Adrenal gland (tissue), 12 donors: ENCODE measurements around the gene LRIG1. TPM values are rescaled to one million over a fixed set of nuclear protein-coding genes. Genes with fewer than 3 reads are reported as not detected.

Experiments
- DNase-seq, 7 donors: peaks; one replicate each; pipeline ENCODE4 v3.0.0-alpha.2; 2019 to 2020
- H3K27ac ChIP-seq, 5 donors: fragments of 200-600 bp; sonication (generic) in 4 of 5; 1 replicate in 3 of 5; 2 replicates in 2 of 5; pipeline versions ENCODE4 v1.5.1 to v1.8.0; 2016 to 2020; ENCODE audit warnings: mild to moderate bottlenecking in 1 of 5
- H3K27me3 ChIP-seq: fragments of 200-600 bp; 2 replicates; pipeline ENCODE4 v1.8.0; 2021
- H3K36me3 ChIP-seq, 2 donors: fragments of 200-600 bp; replicated peaks in 1 of 2; 1 replicate in 1 of 2; 2 replicates in 1 of 2; pipeline versions ENCODE4 v1.5.1 to v1.8.0; 2018 to 2022
- H3K4me1 ChIP-seq, 2 donors: fragments of 200-600 bp; replicated peaks in 1 of 2; 1 replicate in 1 of 2; 2 replicates in 1 of 2; pipeline versions ENCODE4 v1.5.1 to v1.8.0; 2018 to 2021
- H3K4me3 ChIP-seq, 4 donors: fragments of 200-600 bp; sonication (generic) in 3 of 4; one replicate each; pipeline ENCODE4 v1.5.1; 2016 to 2018
- H3K9me3 ChIP-seq, 3 donors: fragments of 200-600 bp; sonication (generic) in 1 of 3; replicated peaks in 1 of 3; 1 replicate in 2 of 3; 2 replicates in 1 of 3; pipeline versions ENCODE4 v1.5.1 to v1.8.0; 2016 to 2021
- POLR2A ChIP-seq, 2 donors: fragments of 450-650 bp; IDR thresholded peaks; one replicate each; pipeline ENCODE4 v1.6.1; 2017; ENCODE audit warnings: antibody characterized with exemption in 2 of 2, mild to moderate bottlenecking in 2 of 2, moderate library complexity in 1 of 2
- WGBS, 4 donors: extraction: QIAGEN DNeasy Blood & Tissue Kit in 2 of 4; methylation state at CpG; one replicate each; pipeline versions ENCODE4 v1.1.5 to v1.1.7; 2013 to 2017; 5-methylcytosine and 5-hydroxymethylcytosine counted together
- intact Hi-C, 2 donors: fragments of 100-400 bp; cut with DNase I; formaldehyde crosslinking; loops; one replicate each; pipeline versions ENCODE4 v1.14.1 to v1.15.0; 2022 to 2023
- polyA plus RNA-seq, 3 donors: library from polyadenylated mRNA; stranded (reverse); fragments of 200-250 nt in 2 of 3; fragments of 350-450 nt in 1 of 3; fragmentation: Illumina TruSeq in 1 of 3; extraction: RNeasy Lipid Tissue Mini Kit (QIAGEN cat#74804) in 1 of 3; gene quantifications; one replicate each; pipeline ENCODE4 v1.2.3, GENCODE V29; 2013 to 2014
- total RNA-seq, 9 donors: library from RNA; depleted of rRNA in 4 of 9; stranded (reverse); fragments of >200 nt in 4 of 9; fragments of 120-200 nt in 1 of 9; fragmentation: NEBNext Ultra II Directional in 1 of 9; extraction: Animal tissue kit (Norgen Biotek cat#: 25700) in 1 of 9; gene quantifications; one replicate each; pipeline versions ENCODE4 v1.1.0 to v1.2.4, GENCODE V29; 2013 to 2023
- TF ChIP-seq, protein P1 (sequence below), 6 experiments: fragments of 450-650 bp in 4 of 6; fragments of 200-600 bp in 2 of 6; sonication (generic) in 1 of 6; IDR thresholded peaks; 1 replicate in 5 of 6; 2 replicates in 1 of 6; pipeline versions ENCODE4 v1.5.1 to v1.8.0; 2016 to 2021; ENCODE audit warnings: antibody characterized with exemption in 6 of 6, mild to moderate bottlenecking in 2 of 6, moderate library complexity in 1 of 6
- donor health status: healthy with polysubstance abuse.
- donor health status: Bipolar disorder and iron deficiency.
- donor health status: DM: yes; HTN: yes; CAD: no.
- donor health status: DM: no; HTN: no; CAD: no.
- donor health status: DM: no; HTN: no; CAD: no.
- donor health status: DM: yes; HTN: yes; CAD: no.

LRIG1 gene
- total and polyA plus RNA-seq, 12 donors, result 1.5 to 13.3 (median 4.7) TPM

DNA sequence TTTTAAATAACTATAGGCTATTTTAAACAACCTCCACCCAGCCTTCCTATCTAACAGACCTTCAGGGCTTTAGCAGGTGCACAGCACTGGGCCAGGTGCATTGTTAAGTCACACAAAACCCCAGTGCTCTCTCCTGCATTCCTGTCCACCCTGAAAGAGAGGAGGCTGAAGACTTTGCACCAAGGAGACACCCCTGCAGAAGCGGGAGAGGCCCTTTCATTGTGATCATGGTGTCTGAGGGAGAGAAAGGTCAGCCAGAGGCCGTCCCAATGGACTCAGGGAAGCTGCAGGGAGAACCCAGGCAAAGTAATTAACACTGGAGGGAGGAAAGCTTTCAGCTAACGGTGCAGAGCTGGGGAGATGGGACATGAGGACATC lies 5.2 kb downstream of the LRIG1 start:
- H3K4me3 ChIP-seq, result no peak overlapping the region
- no peak for DNase-seq
- intact Hi-C loops, result no loop called here
- no peak overlapping the region for H3K27ac ChIP-seq
- WGBS, 4 donors, result 77 to 93% (median 85%) methylated on average over 2 to 3 of the region's 3 CpGs
- H3K4me1 ChIP-seq, result peaks cover 0 to 8% of the 10 kb centered on the region in 2 donors
- TF ChIP-seq, protein P1, sequence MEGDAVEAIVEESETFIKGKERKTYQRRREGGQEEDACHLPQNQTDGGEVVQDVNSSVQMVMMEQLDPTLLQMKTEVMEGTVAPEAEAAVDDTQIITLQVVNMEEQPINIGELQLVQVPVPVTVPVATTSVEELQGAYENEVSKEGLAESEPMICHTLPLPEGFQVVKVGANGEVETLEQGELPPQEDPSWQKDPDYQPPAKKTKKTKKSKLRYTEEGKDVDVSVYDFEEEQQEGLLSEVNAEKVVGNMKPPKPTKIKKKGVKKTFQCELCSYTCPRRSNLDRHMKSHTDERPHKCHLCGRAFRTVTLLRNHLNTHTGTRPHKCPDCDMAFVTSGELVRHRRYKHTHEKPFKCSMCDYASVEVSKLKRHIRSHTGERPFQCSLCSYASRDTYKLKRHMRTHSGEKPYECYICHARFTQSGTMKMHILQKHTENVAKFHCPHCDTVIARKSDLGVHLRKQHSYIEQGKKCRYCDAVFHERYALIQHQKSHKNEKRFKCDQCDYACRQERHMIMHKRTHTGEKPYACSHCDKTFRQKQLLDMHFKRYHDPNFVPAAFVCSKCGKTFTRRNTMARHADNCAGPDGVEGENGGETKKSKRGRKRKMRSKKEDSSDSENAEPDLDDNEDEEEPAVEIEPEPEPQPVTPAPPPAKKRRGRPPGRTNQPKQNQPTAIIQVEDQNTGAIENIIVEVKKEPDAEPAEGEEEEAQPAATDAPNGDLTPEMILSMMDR (IDR thresholded peaks at IDR 0.05), result no peak
- TF ChIP-seq POLR2A (IDR thresholded peaks at IDR 0.05), result no peak
- no peaks in the 10 kb centered on the region for H3K36me3 ChIP-seq
- H3K9me3 ChIP-seq, result no peaks in the 10 kb centered on the region
- no peaks in the 10 kb centered on the region for H3K27me3 ChIP-seq

DNA sequence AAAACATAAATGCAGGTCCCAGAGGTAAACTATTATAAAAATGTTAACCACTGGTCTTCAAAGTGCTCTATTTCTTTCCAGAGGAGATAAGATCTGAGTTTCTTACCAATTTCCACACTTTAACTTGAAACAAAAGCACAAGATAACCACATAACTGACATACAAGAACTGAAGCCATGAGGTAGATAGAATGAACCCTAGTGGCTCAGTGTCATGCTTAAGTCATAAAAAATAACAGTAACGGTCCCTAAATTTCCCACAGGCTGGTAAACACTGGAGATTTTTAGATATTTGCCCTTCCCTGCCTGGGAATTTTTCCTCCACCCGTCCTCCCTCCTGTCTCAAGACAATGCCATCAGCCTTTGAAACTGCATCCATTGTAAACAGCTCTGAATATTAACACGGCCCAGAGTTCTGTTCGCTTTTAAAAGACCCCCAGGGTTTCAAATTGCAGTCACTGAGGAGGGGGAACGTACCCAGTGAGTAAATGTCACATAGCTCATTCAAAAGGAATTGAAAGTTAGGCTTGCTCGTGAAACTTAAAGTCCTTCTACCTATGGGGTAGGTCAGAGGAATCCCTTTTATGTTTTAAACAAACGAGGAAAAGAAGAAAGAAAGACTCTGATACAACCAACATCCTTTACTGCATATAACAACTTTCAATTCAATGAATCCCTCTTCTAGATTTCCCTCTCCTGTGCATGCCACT lies 5.7 kb downstream of the LRIG1 start:
- TF ChIP-seq POLR2A (IDR thresholded peaks at IDR 0.05), result no peak
- TF ChIP-seq, protein P1 (IDR thresholded peaks at IDR 0.05), result no peak
- H3K9me3 ChIP-seq, result no peaks in the 10 kb centered on the region
- peaks cover 0 to 8% of the 10 kb centered on the region in 2 donors for H3K4me1 ChIP-seq
- intact Hi-C loops, result no loop called here
- H3K4me3 ChIP-seq, result no peak overlapping the region
- no peaks in the 10 kb centered on the region for H3K36me3 ChIP-seq
- DNase-seq, result no peak
- H3K27ac ChIP-seq, result no peak overlapping the region
- H3K27me3 ChIP-seq, result no peaks in the 10 kb centered on the region
- WGBS, 4 donors, result 67 to 80% (median 74%) methylated on average over 7 of the region's 7 CpGs

DNA sequence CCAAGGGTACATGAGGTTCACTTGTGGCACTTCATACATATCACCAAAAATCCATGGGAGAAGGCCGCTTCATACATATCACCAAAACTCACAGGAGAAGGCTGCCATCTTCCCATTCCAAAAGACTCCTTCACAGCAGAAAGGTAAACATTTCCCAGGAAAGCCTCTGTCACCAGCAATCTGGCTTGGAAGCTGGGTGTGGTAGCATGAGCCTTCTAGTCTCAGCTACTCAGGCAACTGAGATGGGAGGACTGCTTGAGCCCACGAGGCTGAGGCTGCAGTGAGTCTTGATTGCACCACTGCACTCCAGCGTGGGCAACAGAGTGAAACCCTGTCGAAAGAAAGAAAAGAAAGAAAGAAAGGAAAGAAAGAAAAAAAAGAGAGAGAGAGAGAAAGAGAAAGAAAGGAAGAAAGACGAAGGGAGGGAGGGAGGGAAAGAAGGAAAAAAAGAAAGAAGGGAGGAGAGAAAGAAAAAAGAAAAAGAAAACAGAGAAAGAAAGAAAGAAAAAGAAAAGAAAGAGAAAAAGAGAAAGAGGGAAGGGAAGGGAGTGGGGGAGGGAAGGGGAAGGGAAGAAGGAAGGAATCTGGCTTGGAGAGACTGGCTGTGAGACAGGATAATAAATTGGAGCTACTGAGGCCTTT lies 7.2 kb downstream of the LRIG1 start:
- TF ChIP-seq, protein P1 (IDR thresholded peaks at IDR 0.05), result no peak
- TF ChIP-seq POLR2A (IDR thresholded peaks at IDR 0.05), result no peak
- no peak overlapping the region for H3K27ac ChIP-seq

DNA sequence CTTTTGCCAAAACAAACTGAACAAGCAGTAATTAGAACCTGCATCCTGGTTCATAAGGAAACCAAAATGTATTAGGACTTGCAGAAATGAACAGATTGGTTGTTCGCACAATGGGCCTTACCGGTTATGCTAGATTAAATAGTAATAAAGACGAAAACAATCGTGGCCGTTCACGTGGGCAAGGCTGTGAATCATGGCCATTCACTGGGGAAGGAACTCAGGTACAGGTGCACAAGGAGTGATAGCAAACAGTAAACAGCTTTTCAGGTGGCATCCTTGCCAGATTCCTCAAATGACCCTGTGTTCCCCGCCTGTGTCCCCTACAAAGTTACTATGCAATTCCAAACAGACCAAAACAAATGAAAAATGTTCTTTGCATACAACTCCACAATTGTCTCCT lies 8.2 kb downstream of the LRIG1 start:
- no peak overlapping the region for H3K27ac ChIP-seq
- no peak overlapping the region for H3K4me3 ChIP-seq
- 74 to 80% (median 79%) methylated on average over 7 of the region's 7 CpGs for WGBS, 4 donors
- no peak for DNase-seq
- no peaks in the 10 kb centered on the region for H3K9me3 ChIP-seq
- no peaks in the 10 kb centered on the region for H3K4me1 ChIP-seq
- H3K36me3 ChIP-seq, result no peaks in the 10 kb centered on the region
- TF ChIP-seq POLR2A (IDR thresholded peaks at IDR 0.05), result no peak
- TF ChIP-seq, protein P1 (IDR thresholded peaks at IDR 0.05), result no peak
- H3K27me3 ChIP-seq, result no peaks in the 10 kb centered on the region
- intact Hi-C loops, result no loop called here

More for the DNA sequence above, 7.2 kb downstream of the LRIG1 start:
- intact Hi-C loops, result no loop called here
- no peaks in the 10 kb centered on the region for H3K4me1 ChIP-seq
- DNase-seq, result no peak
- H3K4me3 ChIP-seq, result no peak overlapping the region
- no peaks in the 10 kb centered on the region for H3K27me3 ChIP-seq
- no peaks in the 10 kb centered on the region for H3K36me3 ChIP-seq
- WGBS, 4 donors, result 79 to 82% (median 80%) methylated on average over 5 of the region's 5 CpGs
- no peaks in the 10 kb centered on the region for H3K9me3 ChIP-seq
